Dermis microvascular lymphatic vessel endothelial cell (primary cell): Measurements from ENCODE around the gene RBM14. TPM values are rescaled to one million over a fixed set of nuclear protein-coding genes. Genes with fewer than 3 reads are reported as not detected.
"Not testable (repeated sequence)": the region's sequence is repeated elsewhere in the genome, so short reads cannot be mapped to it uniquely, and the experiment has no call there.

Experiments used
- DNase-seq, 2 donors: peaks; one replicate each; pipeline versions ENCODE4 v3.0.0 to v3.0.0-alpha.2; 2010; ENCODE audit warnings: low read depth in 2 of 2
- total RNA-seq: library from RNA; depleted of rRNA; stranded (reverse); fragments of >200 nt; gene quantifications from 2 replicates; pipeline ENCODE4 v1.2.1, GENCODE V29; 2014

The RBM14 gene
- total RNA-seq, 1 donor from 2014 or later: 19.6 TPM

GRCh38 chr11:66598993-66599392 is 17.4 kb upstream of the RBM14 start:
- no peak for DNase-seq

- DNase-seq: no peak
Measured at GRCh38 chr11:66600219-66600618, 16.2 kb upstream of the RBM14 start.

DNA sequence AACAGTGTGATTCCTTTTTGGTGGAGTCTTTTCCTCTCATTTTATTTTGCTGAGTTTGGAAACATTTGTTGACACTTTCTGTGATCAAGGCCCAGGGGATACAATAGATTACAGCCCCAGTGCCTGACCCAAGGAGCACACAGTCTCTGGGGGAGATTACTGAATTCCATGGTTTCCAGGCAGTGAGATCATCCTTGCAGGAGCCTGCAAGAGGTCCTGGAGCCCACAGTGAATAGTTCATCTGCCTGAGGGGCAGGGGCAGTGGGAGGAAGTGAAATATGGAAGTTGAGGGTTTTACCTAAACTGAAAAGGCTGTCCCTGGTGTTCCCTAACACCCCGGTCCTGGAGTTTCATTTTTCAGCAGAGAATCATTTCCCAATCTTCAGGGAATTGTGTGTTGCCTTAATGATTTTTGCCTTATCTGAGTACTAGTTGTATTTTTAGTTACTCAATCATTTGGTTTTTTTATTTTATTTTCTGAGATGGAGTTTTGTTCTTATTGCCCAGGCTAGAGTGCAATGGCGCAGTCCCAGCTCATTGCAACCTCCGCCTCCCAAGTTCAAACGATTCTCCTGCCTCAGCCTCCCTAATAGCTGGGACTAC is 15.7 kb upstream of the RBM14 start:
- no peak for DNase-seq

DNA sequence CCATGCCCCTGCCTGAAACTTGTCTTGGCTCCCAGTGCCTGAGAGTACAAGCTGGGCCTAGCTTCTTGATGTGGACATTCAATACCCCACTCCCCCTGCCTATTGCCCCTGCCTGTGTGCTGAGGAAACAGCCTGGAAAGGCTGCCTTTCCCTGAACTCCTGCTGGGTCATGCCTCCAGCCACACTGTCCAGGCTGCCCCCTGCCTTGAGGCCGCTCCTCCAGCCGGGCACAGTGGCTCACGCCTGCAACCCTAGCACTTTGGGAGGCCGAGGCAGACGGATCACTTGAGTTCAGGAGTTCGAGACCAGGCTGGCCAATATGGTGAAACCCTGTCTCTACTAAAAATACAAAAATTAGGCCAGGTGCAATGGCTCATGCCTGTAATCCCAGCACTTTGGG is 13.4 kb upstream of the RBM14 start:
- DNase-seq: no peak

DNA sequence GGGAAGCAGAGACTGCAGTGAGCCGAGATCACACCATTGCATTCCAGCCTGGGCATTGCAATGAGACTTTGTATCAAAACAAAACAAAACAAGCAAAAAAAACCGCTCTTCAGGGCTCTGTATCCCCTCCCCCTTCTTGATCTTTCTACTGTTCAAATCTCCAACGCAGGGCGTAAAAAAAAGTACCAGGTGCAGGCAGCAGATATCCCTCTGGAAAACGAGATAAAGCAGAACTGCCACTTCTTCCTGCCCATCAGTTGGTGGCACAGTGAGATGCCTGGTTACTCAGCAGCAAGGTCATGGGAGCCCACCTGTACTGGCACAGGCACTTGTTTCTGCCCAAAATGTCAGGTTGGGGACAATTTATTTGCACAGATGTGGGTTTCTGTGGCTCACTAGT is 12.3 kb upstream of the RBM14 start:
- no peak for DNase-seq

DNA sequence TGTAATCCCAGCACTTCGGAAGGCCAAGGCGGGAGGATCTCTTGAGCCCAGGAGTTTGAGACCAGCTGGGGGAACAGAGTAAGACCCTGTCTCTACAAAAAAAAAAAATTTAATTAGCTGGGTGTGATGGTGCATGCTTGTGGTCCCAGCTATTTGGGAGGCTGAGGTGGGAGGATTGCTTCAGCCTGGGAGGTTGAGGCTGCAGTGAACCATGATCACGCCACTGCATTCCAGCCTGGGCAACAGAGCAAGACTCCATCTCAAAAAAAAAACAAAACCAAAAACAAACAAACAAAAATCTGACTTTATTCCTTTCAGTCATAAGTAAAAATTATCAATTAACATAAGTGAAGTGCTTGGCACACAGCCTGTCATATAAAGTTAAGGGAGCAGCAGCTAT is 9.8 kb upstream of the RBM14 start:
- not testable (repeated sequence) for DNase-seq

GRCh38 chr11:66607126-66607834 is 9.2 kb upstream of the RBM14 start:
- DNase-seq: no peak

GRCh38 chr11:66609721-66610617 is 6.5 kb upstream of the RBM14 start:
- DNase-seq: no peak

GRCh38 chr11:66612458-66612857 is 4.0 kb upstream of the RBM14 start:
- no peak for DNase-seq

GRCh38 chr11:66614073-66614472 is 2.4 kb upstream of the RBM14 start:
- DNase-seq: no peak

DNA sequence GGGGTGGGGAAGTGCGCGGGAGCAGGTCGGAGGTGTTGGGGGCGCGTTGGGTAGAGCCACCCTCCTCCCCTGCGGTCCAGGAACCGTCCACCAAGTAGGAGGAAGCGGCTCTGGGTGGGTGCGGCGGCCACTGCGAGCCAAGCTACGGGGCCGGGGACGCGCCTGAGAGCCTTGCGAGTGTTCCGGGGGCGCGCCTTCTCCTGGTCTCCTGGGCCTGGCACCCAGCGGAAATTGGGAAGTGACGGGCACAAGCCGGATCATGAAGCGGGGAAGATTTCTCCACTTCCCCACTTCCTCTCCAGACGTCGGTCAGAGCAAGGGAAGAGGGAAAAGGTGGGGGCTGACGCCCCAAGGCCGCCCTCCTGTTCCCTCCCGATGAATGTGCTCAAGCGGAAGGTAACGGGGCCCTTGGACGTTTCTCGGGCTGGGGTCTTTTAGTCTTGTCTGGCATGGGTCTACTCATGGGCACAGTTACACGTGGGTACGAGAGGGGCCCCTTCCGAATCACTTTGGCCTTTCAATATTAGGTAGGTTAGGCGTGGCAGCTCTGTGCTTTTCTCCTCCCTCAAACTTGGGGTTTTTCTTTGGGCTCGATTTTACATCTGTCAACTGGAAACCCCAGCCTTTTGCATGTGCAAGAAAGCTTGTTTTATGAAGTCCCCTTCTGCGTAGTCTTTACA is 865 bp downstream of the RBM14 start:
- DNase-seq: no peak

DNA sequence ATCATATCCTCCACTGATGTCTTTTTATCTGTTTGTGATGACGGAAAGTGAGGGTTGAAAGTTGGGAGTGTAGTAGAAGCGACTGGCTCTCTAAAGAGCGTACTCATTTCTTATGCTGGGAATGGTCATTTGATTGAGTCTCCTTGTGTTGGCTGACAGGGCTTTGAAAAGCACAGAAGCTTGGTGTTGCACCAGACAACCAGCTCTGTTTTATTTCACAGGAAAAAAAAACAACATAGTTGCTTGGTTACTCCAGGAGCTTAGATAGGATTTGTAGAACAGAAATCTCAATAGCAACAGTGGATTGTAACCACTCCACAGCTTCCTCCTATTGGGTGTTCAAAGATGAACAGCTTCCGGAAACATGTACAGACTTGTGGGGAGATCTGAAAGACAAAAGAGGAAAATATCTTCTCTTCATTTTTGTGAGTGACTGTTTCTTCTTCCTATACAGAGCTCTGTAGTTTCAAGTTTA is 2.7 kb downstream of the RBM14 start:
- DNase-seq: peak; percentile 62 to 72

DNA sequence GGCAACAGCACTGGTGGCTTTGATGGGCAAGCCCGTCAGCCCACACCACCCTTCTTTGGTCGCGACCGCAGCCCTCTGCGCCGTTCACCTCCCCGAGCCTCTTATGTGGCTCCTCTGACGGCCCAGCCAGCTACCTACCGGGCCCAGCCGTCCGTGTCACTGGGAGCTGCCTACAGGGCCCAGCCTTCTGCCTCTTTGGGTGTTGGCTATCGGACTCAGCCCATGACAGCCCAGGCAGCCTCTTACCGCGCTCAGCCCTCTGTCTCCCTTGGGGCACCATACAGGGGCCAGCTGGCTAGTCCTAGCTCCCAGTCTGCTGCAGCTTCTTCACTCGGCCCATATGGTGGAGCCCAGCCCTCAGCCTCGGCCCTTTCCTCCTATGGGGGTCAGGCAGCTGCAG is 8.0 kb downstream of the RBM14 start:
- no peak for DNase-seq

DNA sequence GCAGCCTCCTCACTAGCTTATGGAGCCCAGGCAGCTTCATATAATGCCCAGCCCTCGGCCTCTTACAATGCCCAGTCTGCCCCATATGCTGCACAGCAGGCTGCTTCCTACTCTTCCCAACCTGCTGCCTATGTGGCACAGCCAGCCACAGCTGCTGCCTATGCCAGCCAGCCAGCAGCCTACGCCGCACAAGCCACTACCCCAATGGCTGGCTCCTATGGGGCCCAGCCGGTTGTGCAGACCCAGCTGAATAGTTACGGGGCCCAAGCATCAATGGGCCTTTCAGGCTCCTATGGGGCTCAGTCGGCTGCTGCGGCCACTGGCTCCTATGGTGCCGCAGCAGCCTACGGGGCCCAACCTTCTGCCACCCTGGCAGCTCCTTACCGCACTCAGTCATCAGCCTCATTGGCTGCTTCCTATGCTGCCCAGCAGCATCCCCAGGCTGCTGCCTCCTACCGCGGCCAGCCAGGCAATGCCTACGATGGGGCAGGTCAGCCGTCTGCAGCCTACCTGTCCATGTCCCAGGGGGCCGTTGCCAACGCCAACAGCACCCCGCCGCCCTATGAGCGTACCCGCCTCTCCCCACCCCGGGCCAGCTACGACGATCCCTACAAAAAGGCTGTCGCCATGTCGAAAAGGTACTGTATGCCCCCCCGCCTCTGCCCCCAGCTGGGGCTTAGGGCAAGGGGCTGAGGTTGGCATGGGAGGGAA is 8.8 kb downstream of the RBM14 start:
- no peak for DNase-seq

DNA sequence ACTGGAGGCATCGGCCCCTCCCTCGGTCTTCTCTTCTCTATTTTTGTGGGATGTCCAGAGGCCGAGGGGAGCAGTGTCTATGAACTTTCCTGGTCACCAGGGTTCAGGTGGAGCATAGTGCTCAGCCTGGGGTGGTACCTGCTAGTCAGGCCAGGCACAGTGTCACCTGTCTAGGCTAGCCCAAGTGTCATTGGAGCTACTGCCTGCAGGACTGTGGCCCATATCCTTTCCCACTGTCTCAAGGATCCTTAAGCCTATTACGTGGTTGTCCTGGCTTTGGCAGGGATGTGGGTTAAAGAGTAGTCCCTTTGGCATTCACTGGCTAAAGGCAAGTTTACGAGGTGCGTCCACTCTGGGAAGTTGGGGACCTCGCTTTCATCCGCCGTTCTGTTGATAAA is 9.3 kb downstream of the RBM14 start:
- DNase-seq: no peak

DNA sequence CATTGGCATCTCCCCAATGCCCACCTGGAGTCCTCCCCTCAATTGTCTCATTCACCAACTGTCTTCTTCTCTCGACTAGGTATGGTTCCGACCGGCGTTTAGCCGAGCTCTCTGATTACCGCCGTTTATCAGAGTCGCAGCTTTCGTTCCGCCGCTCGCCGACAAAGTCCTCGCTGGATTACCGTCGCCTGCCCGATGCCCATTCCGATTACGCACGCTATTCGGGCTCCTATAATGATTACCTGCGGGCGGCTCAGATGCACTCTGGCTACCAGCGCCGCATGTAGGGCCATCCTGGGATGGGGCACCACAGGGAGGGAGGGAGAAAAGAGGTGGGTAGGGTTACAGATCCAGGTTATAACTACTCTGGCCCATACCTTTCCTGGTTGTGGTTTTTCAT is 10.0 kb downstream of the RBM14 start:
- DNase-seq: no peak

DNA sequence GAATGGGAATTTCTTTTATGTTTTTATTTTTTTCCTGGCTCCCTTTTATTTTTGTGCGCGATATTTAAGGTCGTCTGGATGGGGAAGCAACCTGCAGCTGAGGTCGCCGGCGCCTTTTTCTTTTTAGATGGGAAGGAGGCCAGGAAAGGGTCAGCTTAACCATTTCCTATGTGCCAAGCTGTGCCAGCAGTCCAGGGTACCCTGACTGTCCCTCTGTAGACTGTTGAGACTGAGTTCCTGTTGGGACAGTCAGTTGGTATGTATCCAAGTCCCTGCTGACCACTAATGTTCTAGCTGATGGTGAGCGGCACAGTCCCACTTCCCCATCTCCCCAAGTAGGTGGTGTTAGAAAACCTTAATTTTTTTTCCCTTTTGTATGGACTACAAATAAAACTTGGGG is 10.5 kb downstream of the RBM14 start:
- no peak for DNase-seq

DNA sequence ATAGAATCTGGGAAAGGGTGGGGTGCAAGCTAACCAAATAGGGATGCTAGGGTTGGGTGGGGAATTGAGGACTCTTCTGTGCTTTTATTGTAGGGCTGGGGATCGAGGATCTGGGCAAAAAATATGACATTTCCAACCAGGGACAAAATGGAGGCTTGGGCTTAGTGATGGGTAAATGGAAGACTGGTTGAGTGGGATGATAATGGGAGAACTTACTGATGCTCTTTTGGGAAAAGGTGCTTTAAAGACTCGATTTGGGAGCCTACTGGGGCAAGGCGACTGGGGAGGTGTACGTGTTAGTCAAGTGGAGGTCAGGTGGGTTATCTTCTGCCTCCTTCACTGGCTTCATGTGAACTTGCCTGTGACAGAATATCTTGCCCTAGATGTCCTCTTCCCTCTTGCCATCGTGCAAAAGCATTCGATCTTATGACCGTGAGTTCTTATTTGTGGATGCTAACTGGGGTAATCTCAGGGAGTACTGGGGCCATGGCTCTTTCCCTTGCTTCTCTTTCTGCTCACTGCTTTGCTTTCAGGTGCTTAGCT is 11.7 kb downstream of the RBM14 start:
- DNase-seq: no peak

GRCh38 chr11:66629356-66629755 is 12.9 kb downstream of the RBM14 start:
- no peak for DNase-seq

GRCh38 chr11:66631883-66632282 is 15.5 kb downstream of the RBM14 start:
- no peak for DNase-seq

DNA sequence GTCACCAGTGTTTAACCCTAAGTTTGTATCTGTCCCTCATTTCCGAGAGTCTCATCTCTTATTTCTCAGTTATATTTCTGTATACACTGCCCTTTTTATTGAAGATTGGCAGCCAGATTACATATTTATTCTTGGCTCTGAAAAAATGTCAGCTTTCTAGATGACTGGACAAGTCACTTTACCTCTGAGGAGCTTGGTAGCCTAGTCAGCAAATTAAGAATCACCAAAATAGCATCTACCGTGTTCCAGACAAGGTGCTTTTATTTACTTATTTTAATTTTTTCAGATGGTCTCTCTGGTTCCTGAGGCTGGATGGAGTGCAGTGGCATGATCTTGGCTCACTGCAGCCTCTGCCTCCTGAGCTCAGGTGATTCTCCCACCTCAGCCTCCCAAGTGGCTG is 16.5 kb downstream of the RBM14 start:
- DNase-seq: no peak
